ENCODE data around the gene COQ10B. TPM values are rescaled to one million over a fixed set of nuclear protein-coding genes. Genes with fewer than 3 reads are reported as not detected.

Gene COQ10B
- total and polyA plus RNA-seq, 2 of the 4 experiments (the other 2 are of a cell fraction): 9.5 to 28.7 TPM

- dilution Hi-C loops (cut with HindIII; ENCODE audit: low sequenced_read_pairs, unreplicated experiment): no loop called here
- Histone ChIP-seq H2BK15ac (ENCODE audit: low read depth, low read length) (no peak overlapping the region), H4K5ac (ENCODE audit: low read depth, low read length) (no peak overlapping the region), H3K4me1 (ENCODE audit: control insufficient read depth, insufficient read depth, low read length) (0 out of 2 replicates have a peak, but pooled peaks cover 1% of the 10 kb centered on the region), H3K27me3 (ENCODE audit: control insufficient read depth, insufficient read depth, low read length) (no peaks in the 10 kb centered on the region), H3K79me1 (ENCODE audit: low read depth in 1 of 2, low read length in 2 of 2) (peaks cover 18 to 43% of the 10 kb centered on the region in 2 experiments), H3K9me1 (ENCODE audit: insufficient read depth, low read length) (0 out of 2 replicates have a peak, but pooled peaks cover 3% of the 10 kb centered on the region), H3K36me3 (ENCODE audit: control insufficient read depth, insufficient read depth, low read length) (peaks cover 13% of the 10 kb centered on the region), H4K20me1 (ENCODE audit: insufficient read depth, low read length) (peaks cover 40% of the 10 kb centered on the region), H3K9ac (ENCODE audit: low read depth, low read length) (peak overlapping the region; percentile 82), H3K9me3 (ENCODE audit: control insufficient read depth, insufficient read depth, low read length) (no peaks in the 10 kb centered on the region), H4K8ac (ENCODE audit: low read depth in 2 of 2, low read length in 2 of 2) (peak overlapping the region; percentile 55 to 71; a peak in 3 of 4 replicates), H3K56ac (ENCODE audit: extremely low read depth, insufficient read depth, low read length) (peak overlapping the region; percentile 84; the same call in 1 of the 2 replicates), H2BK5ac (ENCODE audit: low read depth, low read length, poor library complexity, severe bottlenecking) (peak overlapping the region; percentile 16), H2BK120ac (ENCODE audit: low read depth, low read length) (no peak overlapping the region), H3K23ac (ENCODE audit: low read depth, low read length) (peak overlapping the region; percentile 88), H2AK9ac (replicated peaks; ENCODE audit: low read depth, low read length, poor library complexity) (peak overlapping the region; percentile 78), H3K4ac (ENCODE audit: low read depth, low read length) (peak overlapping the region; percentile 65), H3K27ac (ENCODE audit: insufficient read depth, low read length) (peak overlapping the region; percentile 74), H2AFZ (replicated peaks; ENCODE audit: low read length, poor library complexity) (peak overlapping the region; percentile 90), H3K18ac (ENCODE audit: low read depth, low read length) (no peak overlapping the region), H4K91ac (ENCODE audit: insufficient read depth, low read depth, low read length) (peak overlapping the region; percentile 44; the same call in 1 of the 2 replicates), H3K4me3 (ENCODE audit: insufficient read depth, low read depth, low read length) (peak overlapping the region; percentile 74), H2BK20ac (ENCODE audit: low read depth, low read length) (no peak overlapping the region), H2AK5ac (ENCODE audit: low read depth, low read length) (peak overlapping the region; percentile 69), H3K4me2 (ENCODE audit: low read depth, low read length) (peak overlapping the region; percentile 98), H3K14ac (replicated peaks; ENCODE audit: low read depth, low read length) (peak overlapping the region; percentile 77)
- 1% methylated on average over 14 of the region's 46 CpGs; no CpG with 5 or more reads in 1 of the 2 experiments for WGBS, 2 experiments (ENCODE audit: extremely low coverage in 2 of 2, insufficient read length in 1 of 2)
- intact Hi-C loops (cut with micrococcal nuclease): loop anchor here (5.0 kb wide), 1 partner anchor 42 kb away; no protein-coding TSS in a partner anchor
- in situ Hi-C loops (cut with MboI; ENCODE audit: low sequenced_read_pairs): loop anchor here (5.0 kb wide), 1 partner anchor 82 kb away; no protein-coding TSS in a partner anchor
- peak; percentile 5 for ATAC-seq (ENCODE audit: low read depth)
- TF ChIP-seq FOS (IDR thresholded peaks at IDR 0.05; ENCODE audit: low read depth, low read length) (no peak), BHLHE40 (IDR thresholded peaks at IDR 0.05; ENCODE audit: low read depth, low read length) (no peak), USF2 (IDR thresholded peaks at IDR 0.05; ENCODE audit: low read depth, low read length) (peak; percentile 51; the same call in 1 of the 2 replicates), ELK1 (IDR thresholded peaks at IDR 0.05; ENCODE audit: borderline replicate concordance, low read depth, low read length) (no peak), RAD21 (IDR thresholded peaks at IDR 0.05; ENCODE audit: low read length) (no peak), CEBPB (IDR thresholded peaks at IDR 0.05; ENCODE audit: low read depth, low read length) (no peak), MXI1 (IDR thresholded peaks at IDR 0.05; ENCODE audit: borderline replicate concordance, low read depth, low read length) (peak; percentile 73; the same call in 1 of the 2 replicates), MAZ (IDR thresholded peaks at IDR 0.05; ENCODE audit: borderline replicate concordance, low read depth, low read length) (no peak), RFX5 (IDR thresholded peaks at IDR 0.05; ENCODE audit: low read depth, low read length) (no peak), NFE2L2 (IDR thresholded peaks at IDR 0.05; ENCODE audit: low read depth, low read length) (no peak)
- CTCF ChIA-PET: no interaction called here
- POLR2A ChIA-PET (ENCODE audit: unreplicated experiment): interaction anchor here (1.0 kb wide), 1 partner anchor 17 kb away, joined by 4 read pairs; no protein-coding TSS in a partner anchor
- peak; percentile 42 for DNase-seq
- no TSS peak for BruUV-seq (replicated peaks)
Observed at GRCh38 chr2:197498937-197499593, 45.7 kb downstream of the COQ10B start.

Measured in IMR-90 (cell line).